IMR-90 (cell line): ENCODE results near the gene MEGF8. TPM values are rescaled to one million over a fixed set of nuclear protein-coding genes. Genes with fewer than 3 reads are reported as not detected.
A peak's percentile ranks its signal among the peaks of the same experiment; 100 is the strongest.

Experiments
- ATAC-seq: fragments of 200-7000 bp; cut with Tn5 transposase; 2 replicates; pipeline ENCODE4 v1.9.1; 2020; ENCODE audit warnings: low read depth, mild to moderate bottlenecking, moderate library complexity
- BruUV-seq: library from RNA; stranded (reverse); fragments of 400-500 nt; replicated peaks from 2 replicates; lab custom pipeline; 2021; lab: Mats Ljungman, UMichigan
- CTCF ChIA-PET: fragments of 300-600 bp; formaldehyde crosslinking; extraction: SDS; loops from one replicate; lab custom pipeline; 2021; ENCODE audit warnings: antibody characterized with exemption; lab: Yijun Ruan, JAX
- POLR2A ChIA-PET: fragments of 300-600 bp; sonication (Branson Sonifier 250); formaldehyde crosslinking; loops from one replicate; lab custom pipeline; 2022; ENCODE audit warnings: antibody characterized with exemption; ENCODE audit not compliant: unreplicated experiment; lab: Charles Lee
- DNase-seq: peaks from one replicate; pipeline ENCODE4 v3.0.0; 2013
- H2AFZ ChIP-seq: replicated peaks from 2 replicates; pipeline ENCODE3; 2013; ENCODE audit warnings: low read length, mild to moderate bottlenecking; ENCODE audit not compliant: poor library complexity
- H2AK5ac ChIP-seq: 2 replicates; pipeline ENCODE4 v1.6.1; 2013; ENCODE audit warnings: low read depth, low read length, inconsistent platforms
- H2AK9ac ChIP-seq: replicated peaks from 2 replicates; pipeline ENCODE3; 2013; ENCODE audit warnings: mild to moderate bottlenecking, low read depth, low read length, moderate library complexity; ENCODE audit not compliant: poor library complexity
- H2BK120ac ChIP-seq: 2 replicates; pipeline ENCODE4 v1.6.1; 2013; ENCODE audit warnings: low read depth, low read length, inconsistent platforms
- H2BK15ac ChIP-seq: 3 replicates; pipeline ENCODE4 v1.6.1; 2013; ENCODE audit warnings: low read depth, low read length, inconsistent platforms
- H2BK20ac ChIP-seq: 2 replicates; pipeline ENCODE4 v1.6.1; 2013; ENCODE audit warnings: low read depth, mild to moderate bottlenecking, inconsistent platforms, low read length, moderate library complexity
- H2BK5ac ChIP-seq: 2 replicates; pipeline ENCODE4 v1.6.1; 2013; ENCODE audit warnings: mild to moderate bottlenecking, low read depth, low read length, inconsistent platforms; ENCODE audit not compliant: poor library complexity, severe bottlenecking
- H3K14ac ChIP-seq: replicated peaks from 2 replicates; pipeline ENCODE4 v1.6.1; 2013; ENCODE audit warnings: low read depth, low read length, inconsistent platforms
- H3K18ac ChIP-seq: 2 replicates; pipeline ENCODE4 v1.6.1; 2013; ENCODE audit warnings: low read depth, low read length, control low read depth
- H3K23ac ChIP-seq: 2 replicates; pipeline ENCODE4 v1.6.1; 2013; ENCODE audit warnings: low read depth, low read length, inconsistent platforms
- H3K27ac ChIP-seq: 2 replicates; pipeline ENCODE4 v1.5.1; 2013; ENCODE audit warnings: mild to moderate bottlenecking, control low read depth, low read length; ENCODE audit not compliant: insufficient read depth
- H3K27me3 ChIP-seq: 2 replicates; pipeline ENCODE4 v1.6.1; 2013; ENCODE audit warnings: low read length; ENCODE audit not compliant: control insufficient read depth, insufficient read depth
- H3K36me3 ChIP-seq: 2 replicates; pipeline ENCODE4 v1.6.1; 2013; ENCODE audit warnings: low read length, mixed read lengths; ENCODE audit not compliant: control insufficient read depth, insufficient read depth
- H3K4ac ChIP-seq: 2 replicates; pipeline ENCODE4 v1.6.1; 2013; ENCODE audit warnings: low read depth, low read length, inconsistent platforms
- H3K4me1 ChIP-seq: 2 replicates; pipeline ENCODE4 v1.6.1; 2013; ENCODE audit warnings: low read length, mixed read lengths; ENCODE audit not compliant: control insufficient read depth, insufficient read depth
- H3K4me2 ChIP-seq: 2 replicates; pipeline ENCODE4 v1.6.1; 2013; ENCODE audit warnings: low read depth, mild to moderate bottlenecking, control low read depth, low read length, moderate library complexity
- H3K4me3 ChIP-seq: 2 replicates; pipeline ENCODE4 v1.5.1; 2013; ENCODE audit warnings: low read depth, mild to moderate bottlenecking, control low read depth, low read length, moderate library complexity; ENCODE audit not compliant: insufficient read depth
- H3K56ac ChIP-seq: 2 replicates; pipeline ENCODE4 v1.6.1; 2013; ENCODE audit warnings: low read length, inconsistent platforms; ENCODE audit not compliant: insufficient read depth; ENCODE audit errors: extremely low read depth
- H3K79me1 ChIP-seq, 2 experiments: 2 replicates each; pipeline ENCODE4 v1.6.1; 2013; ENCODE audit warnings: low read length in 2 of 2, inconsistent platforms in 1 of 2, low read depth in 1 of 2
- H3K9ac ChIP-seq: 2 replicates; pipeline ENCODE4 v1.6.1; 2013; ENCODE audit warnings: low read depth, low read length, control low read depth
- H3K9me1 ChIP-seq: 2 replicates; pipeline ENCODE4 v1.6.1; 2013; ENCODE audit warnings: low read length, inconsistent platforms; ENCODE audit not compliant: insufficient read depth
- H3K9me3 ChIP-seq: 2 replicates; pipeline ENCODE4 v1.6.1; 2013; ENCODE audit warnings: low read length; ENCODE audit not compliant: control insufficient read depth, insufficient read depth
- H4K20me1 ChIP-seq: 2 replicates; pipeline ENCODE4 v1.6.1; 2013; ENCODE audit warnings: low read length, inconsistent platforms; ENCODE audit not compliant: insufficient read depth
- H4K5ac ChIP-seq: 2 replicates; pipeline ENCODE4 v1.6.1; 2013; ENCODE audit warnings: mild to moderate bottlenecking, low read depth, low read length, control low read depth
- H4K8ac ChIP-seq, 2 experiments: 2 replicates each; pipeline ENCODE4 v1.6.1; 2013; ENCODE audit warnings: low read depth in 2 of 2, low read length in 2 of 2, control low read depth in 1 of 2, inconsistent platforms in 1 of 2
- H4K91ac ChIP-seq: 2 replicates; pipeline ENCODE4 v1.6.1; 2013; ENCODE audit warnings: low read depth, low read length, inconsistent platforms; ENCODE audit not compliant: insufficient read depth
- BHLHE40 ChIP-seq: fragments of 150-350 bp; IDR thresholded peaks from 2 replicates; pipeline ENCODE4 v1.6.1; 2016; ENCODE audit warnings: mild to moderate bottlenecking, low read depth, low read length
- CEBPB ChIP-seq: IDR thresholded peaks from 2 replicates; pipeline ENCODE4 v1.6.1; 2012; ENCODE audit warnings: low read depth, low read length, improper control_type of control experiment
- FOS ChIP-seq: fragments of 150-350 bp; IDR thresholded peaks from 2 replicates; pipeline ENCODE4 v1.6.1; 2016; ENCODE audit warnings: low read depth, low read length
- MAFK ChIP-seq: IDR thresholded peaks from 2 replicates; pipeline ENCODE4 v1.6.1; 2012; ENCODE audit warnings: low read depth, low read length, improper control_type of control experiment
- MAZ ChIP-seq: IDR thresholded peaks from 2 replicates; pipeline ENCODE4 v1.6.1; 2012; ENCODE audit warnings: low read depth, mild to moderate bottlenecking, low read length, improper control_type of control experiment, moderate library complexity, borderline replicate concordance
- MXI1 ChIP-seq: IDR thresholded peaks from 2 replicates; pipeline ENCODE4 v1.6.1; 2012; ENCODE audit warnings: low read depth, mild to moderate bottlenecking, low read length, moderate library complexity, borderline replicate concordance
- NFE2L2 ChIP-seq: fragments of 150-350 bp; IDR thresholded peaks from 2 replicates; pipeline ENCODE4 v1.6.1; 2016; ENCODE audit warnings: low read depth, mild to moderate bottlenecking, low read length
- RAD21 ChIP-seq: IDR thresholded peaks from 2 replicates; pipeline ENCODE4 v1.6.1; 2012; ENCODE audit warnings: low read length, improper control_type of control experiment
- RCOR1 ChIP-seq: IDR thresholded peaks from 2 replicates; pipeline ENCODE4 v1.6.1; 2012; ENCODE audit warnings: mild to moderate bottlenecking, low read length, improper control_type of control experiment; ENCODE audit not compliant: insufficient replicate concordance
- RFX5 ChIP-seq: IDR thresholded peaks from 2 replicates; pipeline ENCODE4 v1.8.0; 2012; ENCODE audit warnings: low read depth, mild to moderate bottlenecking, low read length, moderate library complexity
- SMC3 ChIP-seq: fragments of 150-350 bp; IDR thresholded peaks from 2 replicates; pipeline ENCODE4 v1.6.1; 2016; ENCODE audit warnings: low read depth, mild to moderate bottlenecking, antibody characterized with exemption, low read length, moderate library complexity
- WGBS, 2 experiments: methylation state at CpG; one replicate each; pipeline versions ENCODE4 v1.1.5 to v1.1.7; 2013; ENCODE audit warnings: missing lambda C conversion rate in 2 of 2; ENCODE audit not compliant: insufficient read length in 1 of 2; ENCODE audit errors: extremely low coverage in 2 of 2; 5-methylcytosine and 5-hydroxymethylcytosine counted together
- dilution Hi-C: fragments of 300-500 bp; cut with HindIII; formaldehyde crosslinking; loops from one replicate; pipeline ENCODE4 v1.14.3; 2018; ENCODE audit warnings: low sequenced_read_pairs; ENCODE audit not compliant: unreplicated experiment
- in situ Hi-C: fragments of 300-500 bp; cut with MboI; formaldehyde crosslinking; loops from 3 replicates; pipeline ENCODE4 v1.14.3; 2019; ENCODE audit warnings: low sequenced_read_pairs, inconsistent platforms, mixed read lengths
- intact Hi-C: fragments of 100-400 bp; cut with micrococcal nuclease; formaldehyde crosslinking; loops from 2 replicates; pipeline ENCODE4 v1.10.0; 2022
- polyA plus RNA-seq, 3 experiments: library from polyadenylated mRNA; depleted of rRNA; stranded (reverse); fragments of >200 nt; gene quantifications; 2 replicates each; pipeline ENCODE4 v1.2.3, GENCODE V29; 2012; ENCODE audit warnings: low replicate concordance in 1 of 3
- total RNA-seq: library from RNA; depleted of rRNA; stranded (reverse); fragments of >200 nt; gene quantifications from 2 replicates; pipeline ENCODE4 v1.2.3, GENCODE V29; 2012
- TF ChIP-seq, protein P1 (sequence below): conservative IDR thresholded peaks from 2 replicates; pipeline ENCODE4 v1.5.1; 2012; ENCODE audit warnings: mild to moderate bottlenecking, low read depth, low read length, improper control_type of control experiment
- TF ChIP-seq, protein P2 (sequence below): fragments of 150-350 bp; IDR thresholded peaks from 2 replicates; pipeline ENCODE4 v1.6.1; 2016; ENCODE audit warnings: low read depth, mild to moderate bottlenecking, low read length, moderate library complexity, borderline replicate concordance

MEGF8 gene
- total and polyA plus RNA-seq, 2 of the 4 experiments (the other 2 are of a cell fraction) = 2.3 to 12.5 TPM

DNA sequence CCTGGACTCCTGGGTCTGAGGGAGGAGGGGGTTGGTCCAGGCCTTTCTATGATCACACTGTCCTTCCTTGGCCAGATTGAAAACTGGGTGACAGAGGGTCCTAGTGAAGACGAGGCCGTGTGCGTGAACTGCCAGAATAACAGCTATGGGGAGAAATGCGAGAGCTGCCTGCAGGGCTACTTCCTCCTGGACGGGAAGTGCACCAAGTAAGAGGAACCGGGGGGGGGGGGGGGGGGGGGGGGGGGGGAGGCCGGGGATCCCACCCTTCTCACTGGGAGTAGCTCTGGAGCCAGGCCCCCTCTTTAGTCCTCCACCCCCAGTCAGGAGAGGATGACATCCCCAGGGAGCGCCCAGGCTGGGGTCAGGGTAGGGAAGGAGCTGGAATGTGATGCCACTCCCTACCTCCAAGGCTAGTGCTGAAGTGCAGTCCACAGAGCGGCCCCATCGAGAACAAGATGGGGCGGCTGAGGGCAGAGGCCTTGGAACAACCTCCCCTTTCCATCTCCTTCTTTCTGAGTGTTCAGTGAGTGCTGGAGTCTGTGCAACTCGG is 45.3 kb downstream of the MEGF8 start:
- no peak overlapping the region for H3K56ac ChIP-seq
- dilution Hi-C loops = no loop called here
- no peaks in the 10 kb centered on the region for H3K79me1 ChIP-seq
- no peak overlapping the region for H3K9ac ChIP-seq
- TF ChIP-seq RCOR1 (no peak), FOS (no peak), MXI1 (no peak), RFX5 (no peak), MAFK (no peak), NFE2L2 (no peak), SMC3 (no peak), MAZ (no peak), BHLHE40 (no peak), CEBPB (no peak), RAD21 (no peak)
- TF ChIP-seq, protein P1, sequence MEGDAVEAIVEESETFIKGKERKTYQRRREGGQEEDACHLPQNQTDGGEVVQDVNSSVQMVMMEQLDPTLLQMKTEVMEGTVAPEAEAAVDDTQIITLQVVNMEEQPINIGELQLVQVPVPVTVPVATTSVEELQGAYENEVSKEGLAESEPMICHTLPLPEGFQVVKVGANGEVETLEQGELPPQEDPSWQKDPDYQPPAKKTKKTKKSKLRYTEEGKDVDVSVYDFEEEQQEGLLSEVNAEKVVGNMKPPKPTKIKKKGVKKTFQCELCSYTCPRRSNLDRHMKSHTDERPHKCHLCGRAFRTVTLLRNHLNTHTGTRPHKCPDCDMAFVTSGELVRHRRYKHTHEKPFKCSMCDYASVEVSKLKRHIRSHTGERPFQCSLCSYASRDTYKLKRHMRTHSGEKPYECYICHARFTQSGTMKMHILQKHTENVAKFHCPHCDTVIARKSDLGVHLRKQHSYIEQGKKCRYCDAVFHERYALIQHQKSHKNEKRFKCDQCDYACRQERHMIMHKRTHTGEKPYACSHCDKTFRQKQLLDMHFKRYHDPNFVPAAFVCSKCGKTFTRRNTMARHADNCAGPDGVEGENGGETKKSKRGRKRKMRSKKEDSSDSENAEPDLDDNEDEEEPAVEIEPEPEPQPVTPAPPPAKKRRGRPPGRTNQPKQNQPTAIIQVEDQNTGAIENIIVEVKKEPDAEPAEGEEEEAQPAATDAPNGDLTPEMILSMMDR = no peak
- TF ChIP-seq, protein P2, sequence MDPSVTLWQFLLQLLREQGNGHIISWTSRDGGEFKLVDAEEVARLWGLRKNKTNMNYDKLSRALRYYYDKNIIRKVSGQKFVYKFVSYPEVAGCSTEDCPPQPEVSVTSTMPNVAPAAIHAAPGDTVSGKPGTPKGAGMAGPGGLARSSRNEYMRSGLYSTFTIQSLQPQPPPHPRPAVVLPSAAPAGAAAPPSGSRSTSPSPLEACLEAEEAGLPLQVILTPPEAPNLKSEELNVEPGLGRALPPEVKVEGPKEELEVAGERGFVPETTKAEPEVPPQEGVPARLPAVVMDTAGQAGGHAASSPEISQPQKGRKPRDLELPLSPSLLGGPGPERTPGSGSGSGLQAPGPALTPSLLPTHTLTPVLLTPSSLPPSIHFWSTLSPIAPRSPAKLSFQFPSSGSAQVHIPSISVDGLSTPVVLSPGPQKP = no peak
- H2AK9ac ChIP-seq = peak overlapping the region; percentile 91
- CTCF ChIA-PET = no interaction called here
- peaks cover 2% of the 10 kb centered on the region; the same call in 1 of the 2 replicates for H3K4me1 ChIP-seq
- no peak overlapping the region for H3K4ac ChIP-seq
- no peak overlapping the region for H2AK5ac ChIP-seq
- in situ Hi-C loops = no loop called here
- H3K4me2 ChIP-seq = no peak overlapping the region
- H2BK5ac ChIP-seq = no peak overlapping the region
- DNase-seq (no peak), ATAC-seq (no peak)
- H3K18ac ChIP-seq = no peak overlapping the region
- H3K27ac ChIP-seq = no peak overlapping the region
- H4K8ac ChIP-seq = no peak overlapping the region
- WGBS, 2 experiments = no CpG with 5 or more reads among the region's 12 CpGs
- H2BK120ac ChIP-seq = no peak overlapping the region
- no peaks in the 10 kb centered on the region for H3K27me3 ChIP-seq
- H4K20me1 ChIP-seq = peaks cover 3% of the 10 kb centered on the region; the same call in 1 of the 2 replicates
- H4K91ac ChIP-seq = no peak overlapping the region
- no peak overlapping the region for H2AFZ ChIP-seq
- H2BK20ac ChIP-seq = no peak overlapping the region
- no peak overlapping the region for H2BK15ac ChIP-seq
- H3K4me3 ChIP-seq = no peak overlapping the region
- no peaks in the 10 kb centered on the region for H3K9me3 ChIP-seq
- BruUV-seq = no TSS peak
- intact Hi-C loops = no loop called here
- peaks cover 9% of the 10 kb centered on the region for H3K9me1 ChIP-seq
- peaks cover 21% of the 10 kb centered on the region; the same call in 1 of the 2 replicates for H3K36me3 ChIP-seq
- POLR2A ChIA-PET = no interaction called here
- H3K14ac ChIP-seq = no peak overlapping the region
- H3K23ac ChIP-seq = no peak overlapping the region
- no peak overlapping the region for H4K5ac ChIP-seq
